Adrenal gland (tissue), 12 donors: ENCODE measurements around the gene BCAS3. TPM values are rescaled to one million over a fixed set of nuclear protein-coding genes. Genes with fewer than 3 reads are reported as not detected.
A peak's percentile ranks its signal among the peaks of the same experiment; 100 is the strongest.

ENCODE experiments used
- DNase-seq, 7 donors: peaks; one replicate each; pipeline ENCODE4 v3.0.0-alpha.2; 2019 to 2020
- H3K27ac ChIP-seq, 5 donors: fragments of 200-600 bp; sonication (generic) in 4 of 5; 1 replicate in 3 of 5; 2 replicates in 2 of 5; pipeline versions ENCODE4 v1.5.1 to v1.8.0; 2016 to 2020; ENCODE audit warnings: mild to moderate bottlenecking in 1 of 5
- H3K27me3 ChIP-seq: fragments of 200-600 bp; 2 replicates; pipeline ENCODE4 v1.8.0; 2021
- H3K36me3 ChIP-seq, 2 donors: fragments of 200-600 bp; replicated peaks in 1 of 2; 1 replicate in 1 of 2; 2 replicates in 1 of 2; pipeline versions ENCODE4 v1.5.1 to v1.8.0; 2018 to 2022
- H3K4me1 ChIP-seq, 2 donors: fragments of 200-600 bp; replicated peaks in 1 of 2; 1 replicate in 1 of 2; 2 replicates in 1 of 2; pipeline versions ENCODE4 v1.5.1 to v1.8.0; 2018 to 2021
- H3K4me3 ChIP-seq, 4 donors: fragments of 200-600 bp; sonication (generic) in 3 of 4; one replicate each; pipeline ENCODE4 v1.5.1; 2016 to 2018
- H3K9me3 ChIP-seq, 3 donors: fragments of 200-600 bp; sonication (generic) in 1 of 3; replicated peaks in 1 of 3; 1 replicate in 2 of 3; 2 replicates in 1 of 3; pipeline versions ENCODE4 v1.5.1 to v1.8.0; 2016 to 2021
- CTCF ChIP-seq, 6 experiments: fragments of 450-650 bp in 4 of 6; fragments of 200-600 bp in 2 of 6; sonication (generic) in 1 of 6; IDR thresholded peaks; 1 replicate in 5 of 6; 2 replicates in 1 of 6; pipeline versions ENCODE4 v1.5.1 to v1.8.0; 2016 to 2021; ENCODE audit warnings: antibody characterized with exemption in 6 of 6, mild to moderate bottlenecking in 2 of 6, moderate library complexity in 1 of 6
- POLR2A ChIP-seq, 2 donors: fragments of 450-650 bp; IDR thresholded peaks; one replicate each; pipeline ENCODE4 v1.6.1; 2017; ENCODE audit warnings: antibody characterized with exemption in 2 of 2, mild to moderate bottlenecking in 2 of 2, moderate library complexity in 1 of 2
- WGBS, 4 donors: extraction: QIAGEN DNeasy Blood & Tissue Kit in 2 of 4; methylation state at CpG; one replicate each; pipeline versions ENCODE4 v1.1.5 to v1.1.7; 2013 to 2017; 5-methylcytosine and 5-hydroxymethylcytosine counted together
- intact Hi-C, 2 donors: fragments of 100-400 bp; cut with DNase I; formaldehyde crosslinking; loops; one replicate each; pipeline versions ENCODE4 v1.14.1 to v1.15.0; 2022 to 2023
- polyA plus RNA-seq, 3 donors: library from polyadenylated mRNA; stranded (reverse); fragments of 200-250 nt in 2 of 3; fragments of 350-450 nt in 1 of 3; fragmentation: Illumina TruSeq in 1 of 3; extraction: RNeasy Lipid Tissue Mini Kit (QIAGEN cat#74804) in 1 of 3; gene quantifications; one replicate each; pipeline ENCODE4 v1.2.3, GENCODE V29; 2013 to 2014
- total RNA-seq, 9 donors: library from RNA; depleted of rRNA in 4 of 9; stranded (reverse); fragments of >200 nt in 4 of 9; fragments of 120-200 nt in 1 of 9; fragmentation: NEBNext Ultra II Directional in 1 of 9; extraction: Animal tissue kit (Norgen Biotek cat#: 25700) in 1 of 9; gene quantifications; one replicate each; pipeline versions ENCODE4 v1.1.0 to v1.2.4, GENCODE V29; 2013 to 2023
- donor health status: healthy with polysubstance abuse.
- donor health status: Bipolar disorder and iron deficiency.
- donor health status: DM: yes; HTN: yes; CAD: no.
- donor health status: DM: no; HTN: no; CAD: no.
- donor health status: DM: no; HTN: no; CAD: no.
- donor health status: DM: yes; HTN: yes; CAD: no.

The BCAS3 gene
- total and polyA plus RNA-seq, 12 donors: 9.4 to 105 (median 29.0) TPM

GRCh38 chr17:61387511-61388305, 710.1 kb downstream of the BCAS3 start:
- H3K4me3 ChIP-seq: no peak overlapping the region
- H3K4me1 ChIP-seq: peaks cover 0 to 5% of the 10 kb centered on the region in 2 donors
- H3K27ac ChIP-seq: no peak overlapping the region
- intact Hi-C loops: loop anchor here in 1 of 2 donors (5.0 kb wide), 1 partner anchor 380 kb away; no protein-coding TSS in a partner anchor
- no peaks in the 10 kb centered on the region for H3K9me3 ChIP-seq
- TF ChIP-seq POLR2A (IDR thresholded peaks at IDR 0.05): no peak
- TF ChIP-seq CTCF (IDR thresholded peaks at IDR 0.05): no peak
- no peak for DNase-seq
- 96 to 99% (median 96%) methylated on average over 9 to 11 of the region's 11 CpGs for WGBS, 4 donors
- no peaks in the 10 kb centered on the region for H3K36me3 ChIP-seq
- no peaks in the 10 kb centered on the region for H3K27me3 ChIP-seq

- intact Hi-C loops: loop anchor here in 1 of 2 donors (5.0 kb wide), 1 partner anchor 381 kb away; no protein-coding TSS in a partner anchor
- no peak for DNase-seq
- no peaks in the 10 kb centered on the region for H3K36me3 ChIP-seq
- H3K9me3 ChIP-seq: no peaks in the 10 kb centered on the region
- TF ChIP-seq POLR2A (IDR thresholded peaks at IDR 0.05) (no peak), CTCF (IDR thresholded peaks at IDR 0.05) (no peak)
- H3K27ac ChIP-seq: no peak overlapping the region
- H3K4me1 ChIP-seq: peaks cover 0 to 5% of the 10 kb centered on the region in 2 donors
- H3K4me3 ChIP-seq: no peak overlapping the region
- no peaks in the 10 kb centered on the region for H3K27me3 ChIP-seq
- WGBS, 4 donors: 88 to 90% (median 88%) methylated on average over 21 of the region's 21 CpGs
These were observed 711.1 kb downstream of the BCAS3 start for GRCh38 chr17:61388561-61389356.

- Histone ChIP-seq H3K27me3 (no peaks in the 10 kb centered on the region), H3K9me3 (no peaks in the 10 kb centered on the region), H3K4me1 (peaks cover 0 to 15% of the 10 kb centered on the region in 2 donors), H3K36me3 (no peaks in the 10 kb centered on the region), H3K4me3 (no peak overlapping the region), H3K27ac (no peak overlapping the region)
- 18 to 40% (median 26%) methylated on average over 9 to 25 of the region's 25 CpGs for WGBS, 4 donors
- peak in 1 of 7 donors; percentile 54 for DNase-seq
- intact Hi-C loops: loop anchor here (5.0 kb wide), 3 partner anchors 383 to 668 kb away; no protein-coding TSS in a partner anchor
- TF ChIP-seq CTCF (IDR thresholded peaks at IDR 0.05): peak; percentile 61 to 91 (median 80)
- TF ChIP-seq POLR2A (IDR thresholded peaks at IDR 0.05): no peak
These were observed 712.2 kb downstream of the BCAS3 start for GRCh38 chr17:61389670-61390478.
